LNCaP clone FGC (cell line): ENCODE data around the gene RXFP3.
"Not testable (repeated sequence)": the region's sequence is repeated elsewhere in the genome, so short reads cannot be mapped to it uniquely, and the experiment has no call there.

Experiments
- DNase-seq: peaks from one replicate; pipeline ENCODE4 v3.0.0-alpha.2; 2011; ENCODE audit warnings: low read depth
- H3K4me3 ChIP-seq: 2 replicates; pipeline ENCODE4 v1.5.1; 2011; ENCODE audit warnings: mild to moderate bottlenecking, low read depth, low read length, control low read depth
- CTCF ChIP-seq: IDR thresholded peaks from 2 replicates; pipeline ENCODE4 v1.5.1; 2012; ENCODE audit warnings: mild to moderate bottlenecking; ENCODE audit not compliant: control insufficient read depth, insufficient read depth; ENCODE audit errors: extremely low read depth

The RXFP3 gene

GRCh38 chr5:33892620-33893137 lies 43.5 kb upstream of the RXFP3 start:
- TF ChIP-seq CTCF = no peak
- DNase-seq = no peak
- no peak overlapping the region for H3K4me3 ChIP-seq

GRCh38 chr5:33894566-33894965 lies 41.6 kb upstream of the RXFP3 start:
- DNase-seq = no peak
- TF ChIP-seq CTCF = no peak
- no peak overlapping the region for H3K4me3 ChIP-seq

DNA sequence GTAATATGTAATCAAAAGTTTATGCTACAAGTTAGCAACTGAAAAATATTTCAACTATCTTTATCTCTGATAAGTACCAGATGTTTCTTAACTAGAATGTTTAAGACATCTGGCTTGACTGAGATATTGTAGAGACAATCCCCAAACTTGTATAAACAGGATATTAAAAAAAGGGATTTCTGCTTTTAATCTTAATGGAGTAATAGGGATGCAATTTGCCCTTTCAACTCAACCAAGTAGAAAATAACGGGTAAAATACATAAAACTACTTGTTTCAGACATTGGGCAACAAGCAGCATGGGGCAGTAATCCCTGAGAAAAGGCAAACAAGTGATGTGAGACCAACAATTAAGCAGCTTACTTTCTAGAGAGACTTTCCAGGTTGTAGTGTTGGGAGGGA lies 35.0 kb upstream of the RXFP3 start:
- DNase-seq = no peak
- TF ChIP-seq CTCF = no peak
- no peak overlapping the region for H3K4me3 ChIP-seq

DNA sequence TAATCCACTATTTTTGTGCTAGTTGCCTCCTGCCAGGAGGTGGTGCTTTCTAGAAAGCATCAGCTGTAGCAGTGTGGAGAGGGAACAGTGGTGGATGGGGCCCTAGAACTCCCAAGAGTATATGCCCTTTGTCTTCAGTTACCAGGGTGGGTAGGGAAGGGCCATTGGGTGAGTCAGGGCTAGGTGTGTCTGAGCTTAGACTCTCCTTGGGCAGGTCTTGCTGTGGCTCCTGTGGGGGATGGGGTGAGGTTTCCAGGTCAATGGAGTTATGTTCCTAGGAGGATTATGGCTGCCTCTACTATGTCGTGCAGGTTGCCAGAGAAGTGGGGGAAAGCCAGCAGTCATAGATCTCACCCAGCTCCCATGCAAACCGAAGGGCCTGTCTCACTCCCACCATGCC lies 33.1 kb upstream of the RXFP3 start:
- no peak overlapping the region for H3K4me3 ChIP-seq
- no peak for DNase-seq
- TF ChIP-seq CTCF = no peak

GRCh38 chr5:33905381-33905780 lies 30.8 kb upstream of the RXFP3 start:
- TF ChIP-seq CTCF = no peak
- H3K4me3 ChIP-seq = no peak overlapping the region
- DNase-seq = no peak

DNA sequence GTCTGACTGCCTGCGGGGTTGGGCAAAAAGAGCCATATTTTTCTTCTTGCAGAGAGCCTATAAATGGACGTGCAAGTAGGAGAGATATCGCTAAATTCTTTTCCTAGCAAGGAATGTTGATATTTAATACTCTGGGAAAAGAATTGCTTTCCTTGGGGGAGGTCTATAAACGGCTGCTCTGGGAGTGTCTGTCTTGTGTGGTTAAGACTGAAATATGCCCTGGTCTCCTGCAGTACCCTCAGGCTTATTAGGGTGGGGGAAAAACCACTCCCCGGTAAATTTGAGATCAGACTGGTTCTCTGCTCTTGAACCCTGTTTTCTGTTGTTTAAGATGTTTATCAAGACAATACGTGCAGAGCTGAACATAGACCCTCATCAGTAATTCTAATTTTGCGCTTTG lies 29.9 kb upstream of the RXFP3 start:
- not testable (repeated sequence) for H3K4me3 ChIP-seq, DNase-seq

DNA sequence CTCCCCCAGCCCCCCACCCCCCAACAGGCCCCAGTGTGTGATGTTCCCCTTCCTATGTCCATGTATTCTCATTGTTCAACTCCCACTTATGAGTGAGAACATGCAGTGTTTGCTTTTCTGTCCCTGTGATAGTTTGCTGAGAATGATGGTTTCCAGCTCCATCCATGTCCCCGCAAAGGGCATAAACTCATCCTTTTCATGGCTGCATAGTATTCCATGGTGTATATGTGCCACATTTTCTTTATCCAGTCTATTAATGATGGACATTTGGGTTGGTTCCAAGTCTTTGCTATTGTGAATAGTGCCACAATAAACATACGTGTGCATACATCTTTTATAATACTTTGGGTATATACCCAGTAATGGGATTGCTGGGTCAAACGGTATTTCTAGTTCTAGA lies 21.3 kb upstream of the RXFP3 start:
- DNase-seq, H3K4me3 ChIP-seq: not testable (repeated sequence)

DNA sequence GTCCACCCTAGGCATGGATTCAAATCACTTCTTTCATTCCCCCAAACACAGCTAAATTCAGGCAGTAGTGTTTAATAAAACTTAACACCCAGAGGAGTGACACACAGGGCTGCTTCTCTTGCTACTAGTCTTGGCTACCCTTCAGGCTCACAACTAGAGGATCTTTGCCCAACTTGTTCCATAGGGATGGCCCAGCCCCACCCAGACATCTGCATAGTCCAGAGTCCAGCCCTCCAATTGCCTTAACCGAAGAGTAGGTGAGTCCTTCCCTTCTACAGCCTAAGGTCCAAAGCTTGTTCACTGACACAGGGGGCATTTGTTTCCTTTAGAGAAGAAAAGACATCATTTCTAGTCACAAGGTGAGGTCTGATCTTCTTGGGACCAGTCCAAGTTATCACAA lies 15.2 kb upstream of the RXFP3 start:
- no peak for DNase-seq
- TF ChIP-seq CTCF = no peak
- H3K4me3 ChIP-seq = no peak overlapping the region
